Activated CD8-positive, alpha-beta memory T cell treated with anti-CD3 and anti-CD28 coated beads, Interleukin-2, amount 50 U/mL, for 48 hours (primary cell): ENCODE measurements around the gene TRPM6.

Experiments
- DNase-seq: peaks from one replicate; pipeline ENCODE4 v3.0.0-alpha.2; 2020

The TRPM6 gene

DNA sequence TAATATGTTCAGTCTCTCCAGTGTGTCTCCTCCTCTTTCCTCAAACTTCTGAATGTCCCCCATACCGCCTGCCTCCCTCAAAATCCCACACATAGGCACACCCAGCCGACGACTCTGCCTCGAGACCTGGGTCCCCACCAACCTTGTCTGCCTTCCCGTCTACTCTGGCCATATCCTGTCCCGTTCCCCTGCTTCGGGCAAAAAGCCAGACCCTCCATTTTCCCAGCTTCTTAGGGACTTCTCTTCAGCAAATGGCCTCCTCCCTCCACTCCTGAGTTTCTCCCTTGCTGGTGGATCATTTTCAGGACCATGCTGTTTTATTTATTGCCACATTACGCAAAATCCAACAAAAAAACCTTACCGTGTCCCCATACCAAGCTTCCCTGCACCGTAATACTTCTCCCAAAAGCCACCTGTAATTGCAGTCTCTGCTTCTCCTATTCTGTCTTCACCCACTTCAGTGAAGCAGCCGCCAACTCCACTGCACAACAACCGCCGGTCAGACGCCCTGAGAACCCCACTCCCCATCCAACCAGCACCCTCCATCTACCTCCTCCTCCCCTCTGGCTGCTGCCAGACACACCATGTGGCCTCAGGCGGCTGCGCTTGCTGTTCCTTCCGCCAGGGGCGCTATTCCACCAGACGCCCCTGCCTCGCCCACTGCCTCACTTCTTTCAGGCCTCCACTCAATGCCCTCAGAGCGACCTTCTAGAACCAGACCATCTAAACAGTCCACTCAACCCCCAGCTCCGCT is 117.0 kb downstream of the TRPM6 start:
- peak; percentile 67 for DNase-seq

DNA sequence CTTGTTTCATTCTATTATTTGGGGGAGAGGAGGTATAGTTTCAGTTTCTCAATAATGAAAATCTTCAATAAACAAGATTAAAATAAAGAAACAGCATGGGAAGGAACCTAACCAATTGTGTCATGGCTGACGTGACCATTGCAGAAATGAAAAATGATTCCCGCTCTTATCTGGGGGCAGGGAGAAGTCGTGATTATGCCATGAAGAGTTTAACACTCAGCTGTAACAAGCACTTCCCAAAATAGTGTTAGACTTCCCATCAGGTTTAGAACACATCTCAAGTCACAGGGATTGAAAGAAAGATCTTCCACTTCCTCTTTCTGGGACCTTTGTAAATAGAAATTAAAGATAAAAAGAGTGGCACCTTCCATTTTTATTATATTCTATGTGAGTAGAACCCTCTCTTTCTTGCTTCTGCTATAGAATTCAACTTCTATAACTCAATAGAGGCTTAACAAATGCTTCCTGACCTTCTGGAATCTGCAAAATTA is 122.2 kb downstream of the TRPM6 start:
- no peak for DNase-seq

DNA sequence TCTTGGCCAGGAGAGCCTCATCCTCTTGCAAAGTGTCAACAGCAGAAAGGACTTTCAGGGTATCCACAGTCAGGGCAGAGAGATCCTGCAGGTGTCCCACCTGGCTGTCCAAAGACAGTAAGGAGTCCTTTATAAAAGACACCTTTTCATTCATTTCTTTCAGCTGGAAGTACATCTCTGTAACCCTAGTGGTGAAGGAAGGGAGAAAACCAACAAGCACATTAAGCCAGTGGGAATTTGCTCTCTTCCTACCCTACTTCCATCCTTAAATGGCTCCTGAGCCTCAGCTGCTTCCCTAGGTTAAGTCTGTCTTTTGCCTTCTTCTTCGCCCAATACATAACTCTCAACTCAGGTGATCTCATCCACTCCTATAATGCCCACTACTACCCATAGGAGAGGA is 124.8 kb downstream of the TRPM6 start:
- no peak for DNase-seq

DNA sequence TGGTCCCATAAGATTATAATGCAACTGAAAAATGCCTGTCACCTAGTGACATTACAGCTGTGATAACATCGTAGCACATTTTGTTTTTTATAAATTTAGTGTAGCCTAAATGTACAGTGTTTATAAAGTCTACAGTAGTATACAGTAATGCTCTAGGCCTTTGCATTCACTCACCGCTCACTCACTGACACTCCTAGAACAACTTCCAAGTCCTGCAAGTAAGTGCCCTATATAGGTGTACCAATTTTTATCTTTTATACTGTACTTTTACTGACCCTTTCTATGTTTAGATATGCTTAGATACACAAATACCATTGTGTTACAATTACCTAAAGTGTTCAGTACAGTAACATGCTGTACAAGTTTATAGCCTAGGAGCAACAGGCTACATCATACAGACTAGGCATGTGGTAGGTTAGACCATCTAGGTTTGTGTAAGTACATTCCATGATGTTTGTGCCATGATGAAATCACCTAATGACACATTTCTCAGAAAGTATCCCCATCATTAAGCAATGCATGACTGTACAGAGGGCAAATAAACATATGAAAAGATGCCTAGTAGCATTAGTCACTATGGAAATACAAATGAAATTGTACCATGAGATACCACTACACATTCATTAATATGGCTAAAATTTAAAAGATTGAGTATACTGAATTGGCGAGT is 127.6 kb downstream of the TRPM6 start:
- no peak for DNase-seq

DNA sequence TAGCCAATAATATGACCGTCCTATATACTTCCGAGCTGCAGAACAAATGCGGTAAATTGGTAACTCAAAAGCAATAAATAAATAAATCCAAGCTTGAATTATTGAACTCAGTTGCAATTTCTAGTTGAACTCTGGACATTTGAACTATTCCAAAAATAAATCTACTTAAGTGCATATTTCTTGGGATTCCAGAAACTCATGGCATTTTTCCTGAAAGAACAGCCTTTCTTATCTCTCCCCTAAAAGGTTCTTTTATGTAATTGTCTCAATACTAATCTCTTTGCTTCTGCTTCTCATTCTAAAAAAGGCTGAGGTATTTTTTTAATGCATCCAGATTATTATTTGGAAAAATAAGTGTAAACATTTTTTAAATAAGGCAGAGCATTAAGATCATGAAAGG is 131.7 kb downstream of the TRPM6 start:
- no peak for DNase-seq

DNA sequence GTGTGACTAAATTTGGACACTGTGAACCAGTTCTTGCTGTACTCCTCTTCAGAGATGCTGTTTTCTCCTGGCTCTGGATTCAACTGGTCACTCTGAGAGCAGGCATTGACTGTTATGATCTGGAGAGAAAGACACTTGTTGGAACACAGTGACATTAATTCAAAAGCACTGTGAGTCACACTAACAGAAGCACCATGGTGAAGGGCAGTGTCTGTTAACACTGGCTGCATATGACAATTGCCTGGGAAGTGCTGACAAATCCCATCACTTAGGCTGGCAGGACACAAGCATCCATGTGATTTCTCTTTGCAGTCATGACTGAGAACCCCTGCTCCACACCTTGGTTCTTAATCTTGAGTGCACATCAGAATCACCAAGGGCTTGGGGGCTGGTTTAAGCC is 132.4 kb downstream of the TRPM6 start:
- DNase-seq, result no peak

DNA sequence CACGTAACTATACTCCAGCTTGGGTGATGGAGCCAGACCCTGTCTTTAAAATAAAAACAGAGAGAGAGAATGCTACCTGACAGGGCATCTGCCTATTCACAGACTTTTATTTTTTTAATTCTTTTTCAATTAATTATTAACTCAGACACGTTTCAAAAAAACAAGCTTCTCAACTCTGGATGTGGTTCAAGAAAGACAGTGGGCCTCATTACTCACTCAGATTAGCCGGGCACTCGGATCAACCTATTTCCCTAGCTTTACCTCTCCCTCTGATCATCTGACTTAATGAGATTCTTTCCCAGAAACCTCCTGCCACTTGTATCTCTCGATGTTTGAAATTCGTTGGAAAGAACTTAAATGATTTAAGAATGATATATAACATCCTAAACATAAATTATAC is 134.1 kb downstream of the TRPM6 start:
- DNase-seq, result no peak

DNA sequence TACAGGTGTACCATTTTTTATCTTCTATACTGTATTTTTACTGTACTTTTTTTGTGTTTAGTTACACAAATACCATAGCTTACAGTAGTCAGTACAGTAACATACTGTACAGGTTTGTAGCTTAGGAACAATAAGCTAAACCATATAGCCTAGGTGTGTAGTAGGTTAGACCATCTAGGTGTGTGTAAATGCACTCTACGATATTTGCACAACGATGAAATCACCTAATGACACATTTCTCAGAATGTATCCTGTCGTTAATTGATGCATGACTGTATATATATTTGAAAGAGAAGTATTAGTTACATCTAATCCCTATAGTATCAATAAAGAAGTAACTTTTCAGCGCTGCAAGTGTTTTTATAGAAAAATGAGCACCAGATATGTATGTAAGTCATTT is 138.8 kb downstream of the TRPM6 start:
- DNase-seq, result no peak

DNA sequence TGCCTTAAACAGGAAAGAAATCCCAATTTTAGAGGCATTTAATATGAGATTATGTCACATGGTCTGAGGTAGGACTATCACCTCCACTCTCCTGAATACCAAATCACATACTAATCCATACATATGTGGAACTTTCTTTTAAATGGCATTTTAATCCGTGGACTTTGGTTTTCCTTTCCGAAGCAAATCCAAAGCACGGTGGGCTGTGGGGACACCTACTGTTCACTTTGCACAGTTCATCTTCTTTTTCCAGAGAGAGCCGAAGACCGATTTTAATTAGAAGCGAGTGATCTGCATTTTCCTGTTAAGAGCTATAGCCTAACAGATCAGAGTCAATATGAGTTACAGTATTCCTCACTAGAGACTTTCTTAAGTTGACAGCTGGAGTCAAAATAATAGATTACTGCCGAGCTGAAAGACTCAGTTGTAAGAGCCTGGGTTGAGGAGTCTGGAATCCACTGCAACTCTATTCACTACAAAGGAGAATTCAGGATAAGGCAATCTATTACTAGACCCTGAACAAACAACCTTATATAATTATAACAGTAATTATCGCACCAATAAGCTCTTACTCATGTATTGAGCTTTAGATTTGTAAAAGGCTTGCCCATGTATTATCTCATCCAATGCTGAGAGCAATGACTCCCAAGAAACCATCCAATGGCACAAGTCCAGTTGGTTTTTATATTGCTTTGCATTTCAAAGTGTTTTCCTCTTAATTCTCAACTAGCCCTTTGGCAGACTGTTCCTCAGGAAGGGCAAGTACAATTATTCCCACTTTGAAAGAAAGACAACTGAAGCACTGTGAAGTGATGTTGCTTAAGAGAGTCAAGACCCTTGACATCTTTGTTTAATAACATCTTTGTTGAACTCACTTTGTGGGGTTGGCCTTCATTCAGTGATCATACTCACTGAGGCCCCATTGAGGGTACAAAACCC is 144.7 kb downstream of the TRPM6 start:
- no peak for DNase-seq

DNA sequence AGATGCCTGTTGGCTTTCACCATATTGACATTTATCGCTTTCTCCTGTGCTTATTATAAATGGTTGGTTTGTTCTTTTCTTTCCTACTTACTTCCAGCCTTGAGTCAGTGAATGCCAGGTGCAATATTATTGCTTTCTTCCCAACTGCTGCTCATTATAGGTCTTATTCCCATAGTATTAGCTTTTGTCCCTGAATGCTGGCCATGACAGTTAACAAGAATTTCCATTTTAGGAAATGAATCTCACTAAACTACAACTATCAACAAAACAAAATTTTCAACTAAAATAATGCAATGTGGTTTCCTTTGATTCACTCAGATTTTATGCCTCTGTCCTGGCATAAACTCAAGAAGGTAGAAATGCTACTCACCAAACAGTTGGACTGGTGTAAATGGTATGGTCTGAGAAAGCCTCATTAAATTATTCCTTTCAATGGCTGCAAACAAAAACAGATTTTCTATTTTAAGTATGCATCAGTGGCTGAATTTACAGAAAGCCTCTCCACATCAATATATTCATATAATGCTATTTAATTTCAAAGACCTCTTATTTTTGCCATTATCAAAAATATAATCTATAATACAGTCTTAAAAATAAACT is 145.4 kb downstream of the TRPM6 start:
- no peak for DNase-seq

DNA sequence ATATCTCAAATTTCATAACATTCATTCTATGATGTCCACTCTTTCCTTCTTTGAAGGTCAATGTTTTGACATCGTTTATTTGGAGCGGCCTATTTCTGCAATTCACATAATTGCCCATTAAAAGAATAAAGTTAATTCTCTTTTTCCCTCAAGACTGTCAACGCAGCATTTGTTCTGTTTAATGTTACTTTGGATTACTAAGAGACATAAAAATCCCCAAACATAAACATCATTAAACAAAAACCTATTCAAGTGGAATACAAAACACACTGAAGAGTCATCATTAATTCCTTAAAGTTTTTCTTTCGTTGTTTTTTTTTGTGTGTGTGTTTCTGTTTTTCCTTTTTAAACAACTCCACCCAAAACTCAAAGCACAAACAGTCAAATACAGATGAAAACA is 151.1 kb downstream of the TRPM6 start:
- DNase-seq, result no peak

DNA sequence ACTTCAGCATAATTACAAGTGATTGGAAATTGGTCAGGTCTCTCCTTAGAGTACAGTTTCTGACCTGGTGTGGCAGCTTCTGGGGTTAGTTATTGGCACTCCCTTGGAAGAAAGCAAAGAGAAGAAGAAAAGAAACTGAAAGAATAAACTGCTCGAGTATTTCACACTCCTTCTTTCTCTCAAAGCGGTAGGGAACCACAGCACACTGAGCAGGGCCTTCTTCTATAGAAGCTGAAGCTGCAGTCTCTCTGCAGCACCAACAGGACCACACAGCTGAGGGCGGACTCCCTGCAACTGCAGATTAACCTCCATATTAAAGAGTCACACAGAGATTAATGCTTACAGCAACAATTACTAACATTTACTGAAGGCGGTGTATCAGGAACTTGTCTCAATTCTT is 152.0 kb downstream of the TRPM6 start:
- DNase-seq, result no peak

DNA sequence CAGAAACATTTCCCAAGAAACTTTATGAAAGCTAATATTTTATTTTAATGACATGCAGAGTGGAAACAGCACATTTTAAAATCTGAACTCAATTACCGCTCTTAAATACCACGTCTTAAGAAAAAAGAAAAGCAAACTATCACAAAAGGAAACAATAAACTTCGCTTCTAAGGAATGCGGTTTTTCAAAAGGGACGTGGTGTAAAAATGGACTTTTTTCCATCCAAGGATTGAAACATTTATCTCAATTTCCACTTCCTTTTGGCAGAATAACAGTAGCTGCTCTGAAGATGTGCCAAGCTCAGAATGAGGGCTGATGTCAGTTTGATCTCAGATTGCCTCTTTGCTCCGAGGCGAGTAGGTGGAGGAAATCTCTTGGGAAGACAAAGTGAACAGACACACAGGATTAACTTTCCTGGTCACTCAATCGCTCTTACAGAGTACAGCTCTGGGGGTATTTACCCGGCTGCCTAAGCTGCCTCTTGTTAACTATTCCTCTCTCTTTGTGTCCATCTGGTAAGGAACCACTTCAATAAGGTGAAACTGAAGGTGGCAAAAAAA is 158.5 kb downstream of the TRPM6 start:
- DNase-seq, result no peak

DNA sequence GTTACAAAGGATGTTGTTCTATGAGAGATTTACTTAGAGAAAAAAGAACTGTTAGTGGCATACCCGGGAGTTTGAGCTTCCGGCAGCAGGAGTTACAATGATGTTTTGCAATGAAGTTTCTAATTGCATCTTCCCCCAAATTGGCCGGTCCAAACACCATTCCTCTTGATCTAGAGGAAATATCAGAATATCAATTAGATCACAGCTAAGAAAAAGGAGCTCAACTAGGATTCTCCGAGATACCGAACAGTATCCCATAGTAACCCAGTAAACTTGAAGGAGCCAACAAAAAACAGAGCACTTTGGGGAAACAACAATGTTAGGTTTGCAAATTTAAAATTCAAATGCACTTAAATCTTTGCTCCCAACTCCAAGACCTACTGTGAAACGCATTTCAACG is 159.5 kb downstream of the TRPM6 start:
- no peak for DNase-seq

DNA sequence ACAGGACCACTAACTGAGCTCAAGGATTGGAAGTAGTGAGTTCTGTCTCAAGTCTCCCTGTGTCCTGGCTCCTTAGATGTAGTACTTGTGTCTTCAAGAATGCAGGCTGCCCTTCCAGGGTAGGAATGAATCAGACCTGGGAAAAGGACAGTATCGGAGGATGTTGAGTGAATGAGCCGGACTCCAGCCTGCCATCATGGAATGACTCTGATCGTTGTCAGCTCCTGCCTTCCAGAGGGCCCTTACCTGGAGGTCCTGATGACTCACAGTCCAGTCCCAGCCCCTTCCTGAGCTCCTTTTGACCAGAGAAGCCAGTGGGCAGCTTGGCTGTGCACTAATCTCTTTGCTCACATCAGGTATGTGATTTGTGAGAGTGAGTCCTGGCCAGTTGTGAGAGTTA is 161.1 kb downstream of the TRPM6 start:
- DNase-seq, result no peak

DNA sequence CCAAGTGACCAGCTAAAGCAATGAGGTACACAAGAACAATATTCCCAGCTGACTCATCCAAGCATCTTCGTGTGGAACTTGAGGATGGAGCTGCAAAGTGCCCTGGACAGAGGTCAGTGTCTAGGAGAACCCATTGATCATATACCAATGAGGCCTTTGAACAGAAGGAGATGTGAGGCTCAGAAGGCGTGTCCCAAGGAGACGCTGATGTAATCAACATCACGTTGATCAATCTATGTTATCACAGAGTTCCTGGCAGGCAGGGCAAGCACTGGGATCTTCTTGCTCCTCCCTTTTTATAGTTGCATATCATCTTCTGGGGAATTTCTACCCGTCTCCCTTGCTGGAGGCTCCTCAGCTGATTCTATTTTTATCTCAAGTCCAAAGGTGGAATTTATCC is 163.4 kb downstream of the TRPM6 start:
- no peak for DNase-seq

DNA sequence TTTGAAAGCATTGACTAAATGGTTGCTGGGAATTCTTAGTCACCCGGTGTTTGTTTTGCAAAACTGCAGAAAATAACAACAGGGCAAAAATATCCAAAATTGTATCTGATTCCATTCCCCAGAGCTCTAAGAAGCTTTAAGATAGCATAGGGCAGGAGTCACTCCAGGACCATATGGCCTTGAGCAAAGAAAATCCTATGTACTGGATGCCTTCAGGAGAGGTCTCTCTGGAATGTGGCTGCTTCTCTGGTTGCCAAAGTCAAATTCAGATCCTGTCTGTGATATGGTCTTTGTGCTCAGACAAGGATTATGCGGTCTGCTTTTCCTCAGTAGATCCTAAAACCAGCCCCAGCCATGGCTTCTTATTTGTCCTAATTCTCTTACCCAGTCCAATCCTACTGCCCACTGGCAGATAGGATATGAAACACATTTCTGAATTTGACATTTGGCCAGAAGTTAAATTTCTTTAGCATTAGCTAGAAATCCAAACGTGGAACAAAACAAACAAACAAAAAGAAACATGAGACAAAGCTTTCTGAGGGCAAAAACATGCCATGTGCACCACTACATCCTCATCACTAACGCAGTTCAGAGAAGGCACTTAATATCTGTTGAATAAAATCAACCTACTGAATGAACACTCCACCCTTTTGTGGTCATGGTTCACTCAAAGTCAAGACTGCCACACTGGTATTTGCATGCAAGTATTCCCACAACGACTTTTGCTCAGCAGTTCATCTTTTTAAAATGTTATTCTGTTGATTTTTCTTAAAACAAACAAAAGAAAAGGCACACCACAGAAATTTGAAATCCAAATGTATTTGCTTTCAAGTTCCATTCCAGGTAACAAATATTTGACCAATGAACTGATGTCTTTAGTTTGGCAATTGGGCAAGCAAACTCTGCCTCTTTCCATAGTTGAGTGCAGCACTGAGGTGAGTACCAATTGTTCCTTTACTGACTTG is 165.7 kb downstream of the TRPM6 start:
- no peak for DNase-seq

DNA sequence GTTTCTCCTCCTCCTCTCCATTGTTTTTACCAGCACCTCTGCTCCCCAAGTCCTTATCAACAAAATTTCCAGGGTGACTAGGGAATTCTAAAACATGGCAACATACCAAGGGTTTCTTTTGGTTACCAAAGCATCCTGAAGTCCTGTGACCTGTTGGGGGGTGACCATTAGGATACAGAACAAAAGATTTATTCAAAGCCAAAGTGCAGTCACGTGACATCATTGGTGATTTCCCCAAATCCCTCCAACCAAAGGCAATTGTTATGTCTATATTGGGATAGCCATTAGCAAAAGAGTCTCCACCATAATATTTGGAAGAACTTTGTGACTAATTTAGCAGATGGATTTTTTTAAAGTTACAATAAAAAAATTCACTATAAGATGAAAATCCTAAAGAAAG is 168.4 kb downstream of the TRPM6 start:
- no peak for DNase-seq

DNA sequence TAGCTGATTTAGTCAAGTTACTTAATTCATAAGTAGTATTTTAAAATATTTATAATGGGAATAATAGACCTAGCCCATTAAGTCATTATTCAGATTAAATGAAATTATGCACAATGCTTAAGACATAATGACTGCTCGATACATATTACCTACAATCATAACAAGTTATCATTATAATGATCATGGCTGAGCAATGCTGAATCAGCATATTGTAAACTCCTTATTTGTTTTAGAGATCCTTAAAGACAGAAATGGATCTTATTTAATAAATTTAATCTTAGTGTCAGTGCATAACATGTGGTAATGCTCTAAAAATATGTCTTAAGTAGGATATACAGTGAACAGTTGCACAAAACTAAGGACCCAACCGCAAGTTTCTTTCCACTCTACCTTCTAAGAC is 169.0 kb downstream of the TRPM6 start:
- DNase-seq, result no peak

DNA sequence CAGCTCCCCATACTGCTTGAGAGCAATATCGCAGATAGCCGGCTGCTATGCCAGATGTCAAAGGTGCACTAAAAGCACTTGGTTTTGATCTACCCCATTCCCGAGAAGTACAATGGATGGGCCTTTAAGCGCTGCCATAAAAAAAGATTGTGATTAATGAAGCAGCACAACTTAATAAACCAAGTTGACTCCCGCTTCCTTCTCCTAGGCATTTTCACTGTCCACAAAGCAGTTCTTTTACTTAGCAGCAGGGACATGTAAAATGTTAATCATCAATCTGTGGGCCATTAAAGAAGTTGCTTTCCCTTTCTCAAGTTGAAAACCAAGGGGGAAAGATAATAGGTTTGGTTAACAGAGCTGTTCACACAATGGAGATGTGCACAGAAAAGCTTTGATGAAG is 176.4 kb downstream of the TRPM6 start:
- no peak for DNase-seq

DNA sequence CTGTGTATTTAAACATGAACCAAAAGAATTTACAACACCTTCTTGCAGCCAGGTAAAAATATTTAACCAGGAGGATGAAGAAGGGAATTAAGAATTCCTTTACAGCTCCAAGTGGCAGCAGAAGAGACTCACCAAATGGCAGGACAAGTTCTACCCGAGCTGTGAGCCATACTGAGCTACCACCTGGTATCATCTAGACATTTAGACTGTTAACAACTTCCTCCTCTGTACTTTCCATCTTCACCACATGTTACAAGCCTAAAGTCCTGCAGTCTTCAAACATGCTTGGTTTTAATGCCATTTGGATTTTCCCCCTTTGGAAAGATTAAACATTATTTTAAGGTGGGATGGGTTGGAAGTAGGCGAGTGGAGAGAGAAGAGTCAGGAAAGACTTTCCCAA is 190.2 kb downstream of the TRPM6 start:
- DNase-seq, result no peak

DNA sequence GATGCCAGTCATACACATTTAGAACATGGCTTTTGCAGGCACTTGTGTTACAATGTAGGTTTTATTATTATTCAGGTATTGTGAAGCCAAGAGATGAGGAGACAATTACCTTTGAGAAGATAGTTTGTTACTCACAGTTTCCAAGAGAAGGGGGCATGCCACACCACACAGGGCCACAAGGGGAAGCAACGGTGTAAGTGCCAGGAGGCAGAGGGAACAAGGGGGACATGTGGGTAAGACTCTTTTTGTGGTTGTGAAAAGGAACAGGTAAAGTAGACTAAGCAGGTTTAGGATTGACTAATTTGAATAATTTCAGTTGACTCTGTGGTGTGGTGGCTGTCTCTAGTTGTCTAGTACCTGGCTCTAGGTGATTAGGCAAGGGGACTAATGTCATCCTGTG is 191.2 kb downstream of the TRPM6 start:
- DNase-seq, result no peak
